Vagina (tissue), 2 donors: Measurements from ENCODE around the gene TGM1. TPM values are rescaled to one million over a fixed set of nuclear protein-coding genes. Genes with fewer than 3 reads are reported as not detected.

Experiments
- DNase-seq, 2 donors: peaks; one replicate each; pipeline ENCODE4 v3.0.0-alpha.2; 2017; ENCODE audit errors: extremely low spot score in 2 of 2
- H3K27ac ChIP-seq: fragments of 200-600 bp; sonication (generic); one replicate; pipeline ENCODE4 v1.5.1; 2019
- H3K27me3 ChIP-seq: fragments of 200-600 bp; sonication (generic); one replicate; pipeline ENCODE4 v1.5.1; 2019
- H3K36me3 ChIP-seq, 2 donors: fragments of 200-600 bp; sonication (generic); one replicate each; pipeline ENCODE4 v1.5.1; 2017 to 2019
- H3K4me1 ChIP-seq: fragments of 200-600 bp; sonication (generic); one replicate; pipeline ENCODE4 v1.5.1; 2019
- H3K4me3 ChIP-seq, 2 donors: fragments of 200-600 bp; sonication (generic); 1 replicate in 1 of 2; 2 replicates in 1 of 2; pipeline ENCODE4 v1.5.1; 2016 to 2019
- H3K9me3 ChIP-seq: fragments of 200-600 bp; sonication (generic); one replicate; pipeline ENCODE4 v1.5.1; 2019
- CTCF ChIP-seq, 3 experiments: fragments of 450-650 bp in 2 of 3; fragments of 200-600 bp in 1 of 3; sonication (generic) in 1 of 3; IDR thresholded peaks; one replicate each; pipeline ENCODE4 v1.5.1; 2017 to 2019; ENCODE audit warnings: antibody characterized with exemption in 3 of 3, mild to moderate bottlenecking in 2 of 3, moderate library complexity in 2 of 3
- POLR2A ChIP-seq, 2 donors: fragments of 450-650 bp; IDR thresholded peaks; one replicate each; pipeline ENCODE4 v1.6.1; 2017; ENCODE audit warnings: antibody characterized with exemption in 2 of 2, mild to moderate bottlenecking in 2 of 2, moderate library complexity in 2 of 2
- POLR2AphosphoS5 ChIP-seq, 2 donors: sonication (generic); formaldehyde crosslinking; IDR thresholded peaks; one replicate each; pipeline ENCODE4 v1.9.0; 2017; ENCODE audit warnings: antibody characterized with exemption in 2 of 2, mild to moderate bottlenecking in 2 of 2, low read depth in 1 of 2; ENCODE audit not compliant: insufficient read depth in 1 of 2
- intact Hi-C: fragments of 100-400 bp; cut with DNase I; formaldehyde crosslinking; loops from one replicate; pipeline ENCODE4 v1.15.1; 2023
- total RNA-seq: library from RNA; depleted of rRNA; stranded (reverse); fragments of >200 nt; gene quantifications from one replicate; pipeline ENCODE4 v1.2.3, GENCODE V29; 2016

The TGM1 gene
- total RNA-seq, 1 donor from 2014 or later: 269 TPM

- DNase-seq: no peak
- intact Hi-C loops: no loop called here
- Histone ChIP-seq H3K27ac (no peak overlapping the region), H3K9me3 (no peaks in the 10 kb centered on the region), H3K27me3 (no peaks in the 10 kb centered on the region), H3K4me1 (peaks cover 46% of the 10 kb centered on the region), H3K4me3 (no peak overlapping the region), H3K36me3 (peaks cover 0 to 35% of the 10 kb centered on the region in 2 donors)
- no peak for TF ChIP-seq POLR2A (IDR thresholded peaks at IDR 0.05)
- no peak for TF ChIP-seq CTCF (IDR thresholded peaks at IDR 0.05)
Measured at GRCh38 chr14:24234095-24235005, 28.6 kb downstream of the TGM1 start.

GRCh38 chr14:24233538-24233866, 29.5 kb downstream of the TGM1 start:
- H3K36me3 ChIP-seq: peaks cover 0 to 27% of the 10 kb centered on the region in 2 donors
- no peak for TF ChIP-seq POLR2AphosphoS5 (IDR thresholded peaks at IDR 0.05; ENCODE audit: insufficient read depth in 1 of 2, low read depth in 1 of 2)
- intact Hi-C loops: no loop called here
- peak overlapping the region; percentile 82 for H3K27ac ChIP-seq
- H3K4me1 ChIP-seq: peaks cover 38% of the 10 kb centered on the region
- H3K9me3 ChIP-seq: no peaks in the 10 kb centered on the region
- no peak for DNase-seq
- H3K4me3 ChIP-seq: peak overlapping the region; percentile 68 to 76
- H3K27me3 ChIP-seq: no peaks in the 10 kb centered on the region

GRCh38 chr14:24232645-24233537, 30.1 kb downstream of the TGM1 start, which contains the start of gene GMPR2:
Gene GMPR2 (plus strand): TSS chr14:24232929. CDS start chr14:24233254, 325 bp downstream.
- H3K4me3 ChIP-seq: peak within 1 kb of the TSS; percentile 68 to 76
- H3K9me3 ChIP-seq: no peaks in the 10 kb centered on the region
- peak within 1 kb of the TSS; percentile 82 for H3K27ac ChIP-seq
- H3K4me1 ChIP-seq: peaks cover 34% of the 10 kb centered on the region
- H3K27me3 ChIP-seq: no peaks in the 10 kb centered on the region
- TF ChIP-seq POLR2AphosphoS5 (IDR thresholded peaks at IDR 0.05; ENCODE audit: insufficient read depth in 1 of 2, low read depth in 1 of 2): peak; percentile 6 to 87
- TF ChIP-seq CTCF (IDR thresholded peaks at IDR 0.05): no peak
- no peak for DNase-seq
- intact Hi-C loops: no loop called here
- H3K36me3 ChIP-seq: peaks cover 0 to 24% of the 10 kb centered on the region in 2 donors

- TF ChIP-seq CTCF (IDR thresholded peaks at IDR 0.05) (no peak), POLR2A (IDR thresholded peaks at IDR 0.05) (peak in 1 of 2 donors; percentile 47), POLR2AphosphoS5 (IDR thresholded peaks at IDR 0.05; ENCODE audit: insufficient read depth in 1 of 2, low read depth in 1 of 2) (peak; percentile 81)
- intact Hi-C loops: no loop called here
- H3K9me3 ChIP-seq: no peaks in the 10 kb centered on the region
Measured at GRCh38 chr14:24232121-24232644, 30.8 kb downstream of the TGM1 start, which contains the start of gene NEDD8. Gene NEDD8 (minus strand): TSS chr14:24232367. CDS start chr14:24232267, 100 bp downstream.

More at GRCh38 chr14:24232121-24232644, 30.8 kb downstream of the TGM1 start, which contains the start of gene NEDD8:
- H3K4me1 ChIP-seq: peaks cover 34% of the 10 kb centered on the region
- H3K4me3 ChIP-seq: peak within 1 kb of the TSS; percentile 68 to 76
- peak in 1 of 2 donors; percentile 98 for DNase-seq
- H3K27me3 ChIP-seq: no peaks in the 10 kb centered on the region
- H3K36me3 ChIP-seq: peaks cover 0 to 18% of the 10 kb centered on the region in 2 donors
- peak within 1 kb of the TSS; percentile 82 for H3K27ac ChIP-seq
